CD4-positive, alpha-beta memory T cell (primary cell): Measurements from ENCODE around the gene TRAF3. TPM values are rescaled to one million over a fixed set of nuclear protein-coding genes. Genes with fewer than 3 reads are reported as not detected.

Source experiments
- CTCF ChIA-PET: fragments of 350-600 bp; sonication (Branson Sonifier 250); formaldehyde crosslinking; loops from one replicate; lab custom pipeline; 2021; ENCODE audit warnings: inconsistent platforms; ENCODE audit not compliant: partially characterized antibody; lab: Charles Lee
- POLR2A ChIA-PET: fragments of 350-600 bp; sonication (Branson Sonifier 250); formaldehyde crosslinking; loops from one replicate; lab custom pipeline; 2021; ENCODE audit not compliant: partially characterized antibody; lab: Charles Lee
- DNase-seq, 5 donors: peaks; one replicate each; pipeline versions ENCODE4 v3.0.0 to v3.0.0-alpha.2; 2020 to 2022; ENCODE audit warnings: mixed read lengths in 1 of 5
- H3K27ac ChIP-seq: one replicate; pipeline ENCODE4 v1.7.0; 2013; ENCODE audit warnings: low read depth, low read length
- H3K27me3 ChIP-seq: 2 replicates; pipeline ENCODE4 v1.7.0; 2013; ENCODE audit warnings: mild to moderate bottlenecking, low read length, moderate library complexity; ENCODE audit not compliant: insufficient read depth
- H3K36me3 ChIP-seq: 2 replicates; pipeline ENCODE4 v1.7.0; 2013; ENCODE audit warnings: mild to moderate bottlenecking, low read length, moderate library complexity; ENCODE audit not compliant: insufficient read depth
- H3K4me1 ChIP-seq: 2 replicates; pipeline ENCODE4 v1.7.0; 2013; ENCODE audit warnings: mild to moderate bottlenecking, low read length, moderate library complexity; ENCODE audit not compliant: insufficient read depth
- H3K4me3 ChIP-seq, 2 donors: one replicate each; pipeline ENCODE4 v1.7.0; 2013; ENCODE audit warnings: low read length in 2 of 2, mild to moderate bottlenecking in 1 of 2
- H3K9me3 ChIP-seq, 2 donors: one replicate each; pipeline ENCODE4 v1.7.0; 2013; ENCODE audit warnings: low read length in 2 of 2, control low read depth in 1 of 2; ENCODE audit not compliant: control insufficient read depth in 1 of 2
- H3K27ac Mint-ChIP-seq, 7 donors: one replicate each; pipeline ENCODE4 v1.8.0; 2020 to 2021; ENCODE audit warnings: mixed read lengths in 7 of 7, mild to moderate bottlenecking in 6 of 7, inconsistent platforms in 3 of 7, moderate library complexity in 3 of 7
- H3K27me3 Mint-ChIP-seq, 2 donors: one replicate each; pipeline ENCODE4 v1.8.0; 2020 to 2021; ENCODE audit warnings: mixed read lengths in 2 of 2
- H3K36me3 Mint-ChIP-seq, 2 donors: one replicate each; pipeline ENCODE4 v1.8.0; 2020 to 2021; ENCODE audit warnings: mixed read lengths in 2 of 2, inconsistent platforms in 1 of 2, mild to moderate bottlenecking in 1 of 2
- H3K4me1 Mint-ChIP-seq, 4 donors: one replicate each; pipeline ENCODE4 v1.8.0; 2020 to 2021; ENCODE audit warnings: mixed read lengths in 4 of 4, mild to moderate bottlenecking in 1 of 4
- H3K4me3 Mint-ChIP-seq, 8 donors: one replicate each; pipeline ENCODE4 v1.8.0; 2020 to 2021; ENCODE audit warnings: mixed read lengths in 8 of 8, mild to moderate bottlenecking in 7 of 8, moderate library complexity in 6 of 8, inconsistent platforms in 3 of 8
- H3K9me3 Mint-ChIP-seq, 8 donors: one replicate each; pipeline ENCODE4 v1.8.0; 2020 to 2021; ENCODE audit warnings: mixed read lengths in 8 of 8, mild to moderate bottlenecking in 5 of 8, inconsistent platforms in 3 of 8, moderate library complexity in 1 of 8
- intact Hi-C: fragments of 100-400 bp; cut with micrococcal nuclease; formaldehyde crosslinking; loops from one replicate; pipeline ENCODE4 v1.15.1; 2023
- polyA plus RNA-seq, 2 donors: library from polyadenylated mRNA; unstranded; fragments of 300-500 nt; fragmentation: Illumina TruSeq; gene quantifications; one replicate each; pipeline ENCODE4 v1.2.3, GENCODE V29; 2021
- total RNA-seq, 2 experiments: library from RNA; stranded (reverse); gene quantifications; one replicate each; pipeline ENCODE4 v1.2.3, GENCODE V29; 2021

TRAF3 gene
- total and polyA plus RNA-seq, 4 experiments from 2014 or later, result 14.9 to 44.8 (median 32.2) TPM

DNA sequence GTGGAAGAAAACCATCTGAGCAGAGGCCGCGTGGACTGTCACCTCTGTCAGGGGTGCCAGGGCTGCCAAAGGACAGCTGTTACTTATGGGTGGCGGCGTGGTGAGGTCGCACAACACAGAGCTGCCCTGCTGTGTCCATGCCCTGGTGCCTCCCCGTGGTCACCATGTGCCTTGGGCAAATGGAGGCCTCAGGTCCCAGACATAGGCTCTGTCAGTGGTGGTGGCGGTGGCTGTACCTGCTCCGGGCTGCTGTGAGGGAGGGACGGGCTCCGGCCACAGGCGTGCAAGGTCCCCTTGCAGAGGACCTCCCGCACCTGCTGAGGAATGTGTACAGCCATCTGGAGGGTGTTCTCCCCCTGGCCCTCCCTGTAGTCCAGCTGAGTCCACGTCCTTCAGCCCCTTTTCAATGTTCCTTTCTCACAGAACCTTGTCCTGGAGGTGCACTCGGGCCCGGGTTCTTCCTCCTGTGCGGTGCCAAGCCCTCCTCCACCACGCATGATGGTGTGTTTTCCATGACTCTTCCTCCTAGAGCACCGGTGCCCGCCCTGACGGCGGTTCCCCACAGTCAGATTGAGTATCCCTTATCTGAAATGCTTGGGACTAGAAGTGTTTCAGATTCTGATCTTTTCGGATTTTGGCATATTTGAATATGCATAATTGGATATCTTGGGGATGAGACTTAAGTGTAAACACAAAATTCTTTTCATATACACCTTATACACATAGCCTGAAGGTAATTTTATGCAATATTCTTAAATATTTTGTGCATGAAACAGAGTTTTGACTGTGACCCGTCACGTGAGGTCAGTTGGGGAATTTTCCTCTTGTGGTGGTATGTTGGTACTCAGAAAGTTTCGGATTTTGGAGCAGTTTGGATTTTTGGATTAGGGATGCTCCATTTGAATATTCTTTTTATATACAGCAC is 49.8 kb downstream of the TRAF3 start:
- H3K4me3 ChIP-seq, result no peak overlapping the region
- H3K36me3 Mint-ChIP-seq, result peaks cover 10 to 33% of the 10 kb centered on the region in 2 donors
- H3K9me3 Mint-ChIP-seq, result no peaks in the 10 kb centered on the region
- H3K36me3 ChIP-seq, result peaks cover 8% of the 10 kb centered on the region
- no peak overlapping the region for H3K27ac ChIP-seq
- H3K4me3 Mint-ChIP-seq, result peak overlapping the region in 2 of 8 donors; percentile 15 to 35
- no peaks in the 10 kb centered on the region for H3K27me3 ChIP-seq
- intact Hi-C loops, result no loop called here
- ChIA-PET CTCF (no interaction called here), POLR2A (no interaction called here)
- no peaks in the 10 kb centered on the region for H3K27me3 Mint-ChIP-seq
- peaks cover 32 to 78% (median 62%) of the 10 kb centered on the region in 4 donors for H3K4me1 Mint-ChIP-seq
- no peaks in the 10 kb centered on the region for H3K9me3 ChIP-seq
- peak overlapping the region in 2 of 7 donors; percentile 18 to 37 for H3K27ac Mint-ChIP-seq
- peaks cover 58% of the 10 kb centered on the region for H3K4me1 ChIP-seq
- DNase-seq, result no peak

DNA sequence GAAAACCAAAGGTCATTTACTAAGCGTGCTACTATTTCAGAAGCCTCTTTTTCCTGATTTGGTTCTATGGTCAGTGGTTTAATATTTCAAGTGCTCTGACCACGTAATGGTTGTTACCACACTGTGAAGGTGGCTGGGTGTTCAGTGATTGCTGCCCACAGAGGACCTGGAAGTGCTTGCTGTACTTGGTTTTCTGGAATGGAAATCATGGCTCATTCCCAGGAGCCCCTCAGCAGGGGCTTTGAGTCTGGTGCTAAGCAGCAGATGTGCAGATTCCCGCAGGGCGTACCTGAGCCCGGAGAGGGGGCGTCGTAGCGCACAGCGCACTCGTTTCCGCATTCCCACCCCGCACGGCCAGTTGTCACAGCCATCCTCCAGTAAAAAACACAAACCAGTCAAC is 50.5 kb downstream of the TRAF3 start:
- no peaks in the 10 kb centered on the region for H3K27me3 Mint-ChIP-seq
- no peak overlapping the region for H3K4me3 ChIP-seq
- no peaks in the 10 kb centered on the region for H3K27me3 ChIP-seq
- H3K4me1 ChIP-seq, result peaks cover 51% of the 10 kb centered on the region
- DNase-seq, result no peak
- POLR2A ChIA-PET, result no interaction called here
- no peak overlapping the region for H3K4me3 Mint-ChIP-seq
- peaks cover 33 to 73% (median 57%) of the 10 kb centered on the region in 4 donors for H3K4me1 Mint-ChIP-seq
- no peak overlapping the region for H3K27ac ChIP-seq
- no peaks in the 10 kb centered on the region for H3K9me3 ChIP-seq
- intact Hi-C loops, result no loop called here
- H3K36me3 ChIP-seq, result peaks cover 8% of the 10 kb centered on the region
- H3K9me3 Mint-ChIP-seq, result no peaks in the 10 kb centered on the region
- CTCF ChIA-PET, result no interaction called here
- peak overlapping the region in 3 of 7 donors; percentile 3 to 53 (median 46) for H3K27ac Mint-ChIP-seq
- H3K36me3 Mint-ChIP-seq, result peaks cover 16 to 37% of the 10 kb centered on the region in 2 donors

GRCh38 chr14:102828151-102828550 is 50.9 kb downstream of the TRAF3 start:
- peaks cover 20 to 41% of the 10 kb centered on the region in 2 donors for H3K36me3 Mint-ChIP-seq
- H3K9me3 ChIP-seq, result no peaks in the 10 kb centered on the region
- H3K36me3 ChIP-seq, result peaks cover 8% of the 10 kb centered on the region
- H3K27me3 Mint-ChIP-seq, result no peaks in the 10 kb centered on the region
- H3K4me3 ChIP-seq, result no peak overlapping the region
- ChIA-PET POLR2A (no interaction called here), CTCF (no interaction called here)
- H3K4me1 Mint-ChIP-seq, result peaks cover 33 to 68% (median 54%) of the 10 kb centered on the region in 4 donors
- no peak for DNase-seq
- intact Hi-C loops, result no loop called here
- H3K27me3 ChIP-seq, result no peaks in the 10 kb centered on the region
- H3K4me3 Mint-ChIP-seq, result peak overlapping the region in 6 of 8 donors; percentile 9 to 82 (median 44)
- H3K9me3 Mint-ChIP-seq, result no peaks in the 10 kb centered on the region
- peaks cover 46% of the 10 kb centered on the region for H3K4me1 ChIP-seq
- peak overlapping the region in 2 of 7 donors; percentile 46 to 79 for H3K27ac Mint-ChIP-seq
- no peak overlapping the region for H3K27ac ChIP-seq

- Mint-ChIP-seq H3K27ac (peak overlapping the region in 5 of 7 donors; percentile 4 to 65 (median 19)), H3K4me1 (peaks cover 33 to 62% (median 48%) of the 10 kb centered on the region in 4 donors), H3K27me3 (no peaks in the 10 kb centered on the region), H3K36me3 (peaks cover 23 to 50% of the 10 kb centered on the region in 2 donors), H3K9me3 (no peaks in the 10 kb centered on the region), H3K4me3 (no peak overlapping the region)
- DNase-seq, result no peak
- no peaks in the 10 kb centered on the region for H3K27me3 ChIP-seq
- H3K4me1 ChIP-seq, result peaks cover 39% of the 10 kb centered on the region
- no peak overlapping the region for H3K4me3 ChIP-seq
- H3K9me3 ChIP-seq, result no peaks in the 10 kb centered on the region
- intact Hi-C loops, result no loop called here
- peaks cover 8% of the 10 kb centered on the region for H3K36me3 ChIP-seq
- CTCF ChIA-PET, result no interaction called here
- H3K27ac ChIP-seq, result no peak overlapping the region
- POLR2A ChIA-PET, result no interaction called here
Measured at GRCh38 chr14:102829016-102829548, 51.8 kb downstream of the TRAF3 start.

DNA sequence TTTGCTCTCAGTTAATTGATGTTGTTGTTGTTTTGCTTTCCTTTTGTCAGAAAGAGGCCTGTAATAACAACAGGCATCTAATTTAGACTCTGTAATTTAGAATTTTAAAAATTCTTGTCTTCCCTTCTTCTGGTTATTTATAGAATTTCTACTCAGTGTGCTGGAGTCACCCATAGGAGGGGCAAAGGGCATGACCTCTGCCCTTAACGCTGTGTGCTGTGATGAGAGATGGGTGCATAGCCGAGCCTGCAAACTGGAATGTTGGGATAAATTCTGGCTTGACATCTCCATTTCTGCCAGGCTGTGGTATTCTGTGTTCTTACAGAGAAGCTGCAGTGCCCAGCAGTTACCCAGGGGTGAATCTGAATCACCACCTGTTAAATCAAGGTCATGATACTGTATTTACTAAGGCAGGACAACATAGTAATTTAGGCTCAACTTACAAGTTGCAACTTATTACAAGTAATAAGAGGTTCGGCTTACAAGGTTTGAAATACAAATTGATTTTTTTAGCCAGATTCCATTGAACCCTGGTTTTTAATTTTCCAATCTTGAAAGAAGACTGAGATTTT is 53.3 kb downstream of the TRAF3 start:
- Mint-ChIP-seq H3K4me1 (peaks cover 34 to 54% (median 43%) of the 10 kb centered on the region in 4 donors), H3K9me3 (no peaks in the 10 kb centered on the region), H3K27me3 (no peaks in the 10 kb centered on the region), H3K36me3 (peaks cover 29 to 60% of the 10 kb centered on the region in 2 donors), H3K4me3 (no peak overlapping the region), H3K27ac (peak overlapping the region in 2 of 7 donors; percentile 15 to 27)
- no peak for DNase-seq
- intact Hi-C loops, result no loop called here
- Histone ChIP-seq H3K9me3 (no peaks in the 10 kb centered on the region), H3K27me3 (no peaks in the 10 kb centered on the region), H3K27ac (no peak overlapping the region), H3K4me3 (no peak overlapping the region), H3K36me3 (peaks cover 8% of the 10 kb centered on the region), H3K4me1 (peaks cover 24% of the 10 kb centered on the region)
- POLR2A ChIA-PET, result interaction anchor here (0.6 kb wide), 1 partner anchor 1108 kb away, joined by 3 read pairs; no protein-coding TSS in a partner anchor
- CTCF ChIA-PET, result no interaction called here

GRCh38 chr14:102831163-102831804 is 54.0 kb downstream of the TRAF3 start:
- Mint-ChIP-seq H3K36me3 (peaks cover 25 to 58% of the 10 kb centered on the region in 2 donors), H3K27ac (peak overlapping the region in 5 of 7 donors; percentile 9 to 63 (median 42)), H3K27me3 (no peaks in the 10 kb centered on the region), H3K4me3 (no peak overlapping the region), H3K4me1 (peaks cover 29 to 47% (median 39%) of the 10 kb centered on the region in 4 donors), H3K9me3 (no peaks in the 10 kb centered on the region)
- intact Hi-C loops, result no loop called here
- no peak for DNase-seq
- Histone ChIP-seq H3K27ac (no peak overlapping the region), H3K4me1 (peaks cover 22% of the 10 kb centered on the region), H3K4me3 (no peak overlapping the region), H3K27me3 (no peaks in the 10 kb centered on the region), H3K9me3 (no peaks in the 10 kb centered on the region), H3K36me3 (peaks cover 8% of the 10 kb centered on the region)
- ChIA-PET CTCF (no interaction called here), POLR2A (no interaction called here)
